ENCODE measurements around the gene MIER2.

DNA sequence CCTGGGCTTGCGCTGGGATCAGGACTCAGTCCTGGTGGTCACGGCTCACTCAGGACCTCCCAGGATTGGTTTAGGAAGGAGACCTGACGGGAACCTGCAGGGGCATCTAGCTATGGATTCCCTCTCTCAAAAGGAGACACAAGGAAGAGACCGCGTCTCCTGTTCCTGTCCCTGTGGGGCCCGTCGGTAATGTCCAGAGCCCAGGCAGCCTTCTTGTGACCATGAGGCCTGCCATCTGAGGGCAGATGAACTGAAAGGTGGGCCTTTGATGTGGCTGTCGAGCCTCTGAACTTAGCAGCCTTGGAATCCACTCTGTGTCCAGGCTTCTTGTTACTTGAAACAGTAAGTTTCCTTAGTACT is 31.5 kb upstream of the MIER2 start:
- TF ChIP-seq, protein P1, sequence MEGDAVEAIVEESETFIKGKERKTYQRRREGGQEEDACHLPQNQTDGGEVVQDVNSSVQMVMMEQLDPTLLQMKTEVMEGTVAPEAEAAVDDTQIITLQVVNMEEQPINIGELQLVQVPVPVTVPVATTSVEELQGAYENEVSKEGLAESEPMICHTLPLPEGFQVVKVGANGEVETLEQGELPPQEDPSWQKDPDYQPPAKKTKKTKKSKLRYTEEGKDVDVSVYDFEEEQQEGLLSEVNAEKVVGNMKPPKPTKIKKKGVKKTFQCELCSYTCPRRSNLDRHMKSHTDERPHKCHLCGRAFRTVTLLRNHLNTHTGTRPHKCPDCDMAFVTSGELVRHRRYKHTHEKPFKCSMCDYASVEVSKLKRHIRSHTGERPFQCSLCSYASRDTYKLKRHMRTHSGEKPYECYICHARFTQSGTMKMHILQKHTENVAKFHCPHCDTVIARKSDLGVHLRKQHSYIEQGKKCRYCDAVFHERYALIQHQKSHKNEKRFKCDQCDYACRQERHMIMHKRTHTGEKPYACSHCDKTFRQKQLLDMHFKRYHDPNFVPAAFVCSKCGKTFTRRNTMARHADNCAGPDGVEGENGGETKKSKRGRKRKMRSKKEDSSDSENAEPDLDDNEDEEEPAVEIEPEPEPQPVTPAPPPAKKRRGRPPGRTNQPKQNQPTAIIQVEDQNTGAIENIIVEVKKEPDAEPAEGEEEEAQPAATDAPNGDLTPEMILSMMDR (IDR thresholded peaks at IDR 0.05; ENCODE audit: low read length) = no peak
- no peak for TF ChIP-seq EZH2phosphoT487 (IDR thresholded peaks at IDR 0.05; ENCODE audit: low read length)

Data from MM.1S (cell line).